Measurements from ENCODE around the gene RNASE13.

The RNASE13 gene

DNA sequence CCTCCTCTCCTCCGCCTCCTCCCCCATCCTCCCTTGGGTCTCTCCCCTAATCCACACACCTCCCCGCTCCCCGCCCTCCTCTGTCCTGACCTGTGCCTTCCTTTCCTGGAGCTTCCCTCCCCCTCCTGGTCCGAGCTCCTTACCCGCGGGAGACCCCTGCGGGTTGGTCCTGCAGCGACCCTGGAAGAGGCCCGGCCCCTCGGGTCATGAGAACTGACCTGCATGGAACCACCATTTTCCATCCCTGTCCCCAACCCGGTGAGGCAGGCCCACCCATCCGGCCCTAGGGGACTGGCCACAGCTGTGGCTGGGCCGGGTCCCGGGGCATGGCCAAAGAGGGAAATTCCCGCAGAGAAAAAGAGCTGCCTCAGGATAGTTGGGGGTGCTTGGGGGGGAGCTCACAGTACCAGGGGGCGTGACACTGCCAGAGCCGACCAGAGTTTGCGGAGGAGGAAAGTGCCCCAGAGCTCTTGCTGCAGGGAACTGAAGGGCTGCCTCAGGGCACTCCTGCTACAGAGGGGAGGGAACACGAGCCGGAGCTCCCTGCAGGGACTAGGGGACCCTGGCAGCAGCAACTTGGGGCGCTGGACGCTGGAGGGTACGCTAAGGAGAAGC is 36.1 kb upstream of the RNASE13 start:
- no peak for DNase-seq (ENCODE audit: low spot score in 2 of 2)
- peak overlapping the region; percentile 61 for H3K27ac Mint-ChIP-seq
- H3K4me3 Mint-ChIP-seq, result peak overlapping the region; percentile 83
- no peaks in the 10 kb centered on the region for H3K9me3 Mint-ChIP-seq
- H3K36me3 Mint-ChIP-seq, result no peaks in the 10 kb centered on the region
- ATAC-seq, result peak; percentile 43
- peaks cover 40% of the 10 kb centered on the region for H3K4me1 Mint-ChIP-seq

DNA sequence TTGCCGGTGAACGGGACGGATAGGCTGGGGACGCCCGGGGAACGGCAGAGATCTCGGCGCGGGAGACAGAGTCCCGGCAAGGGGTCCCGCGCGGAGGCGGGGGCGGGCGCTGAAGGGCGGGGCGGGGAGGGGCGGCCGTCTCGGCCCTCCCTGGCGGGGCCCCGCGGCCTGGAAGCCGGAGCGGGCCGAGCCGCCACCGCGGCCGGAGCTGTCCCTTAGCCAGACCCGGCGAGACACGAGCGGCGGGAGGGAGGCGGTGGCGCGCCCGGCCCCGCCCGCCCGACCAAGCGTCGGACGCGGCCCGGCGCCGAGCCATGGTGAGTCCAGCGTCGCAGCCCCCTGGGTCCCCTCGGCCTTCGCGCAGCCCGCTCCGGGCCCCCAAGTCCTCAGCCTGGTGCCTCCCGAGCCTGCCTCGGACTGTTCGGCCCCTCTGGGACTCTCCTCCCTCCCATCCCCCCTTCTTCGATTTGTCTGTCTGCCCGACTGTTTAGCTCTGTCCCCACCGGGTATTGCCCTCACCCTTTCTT is 35.5 kb upstream of the RNASE13 start, which contains the start of gene ARHGEF40:
TSS of gene ARHGEF40 (plus strand) at position 222 of the 527 bp plus-strand sequence. CDS start at position 315, 93 bp downstream.
- no peak for DNase-seq (ENCODE audit: low spot score in 2 of 2)
- peak within 1 kb of the TSS; percentile 83 for H3K4me3 Mint-ChIP-seq

DNA sequence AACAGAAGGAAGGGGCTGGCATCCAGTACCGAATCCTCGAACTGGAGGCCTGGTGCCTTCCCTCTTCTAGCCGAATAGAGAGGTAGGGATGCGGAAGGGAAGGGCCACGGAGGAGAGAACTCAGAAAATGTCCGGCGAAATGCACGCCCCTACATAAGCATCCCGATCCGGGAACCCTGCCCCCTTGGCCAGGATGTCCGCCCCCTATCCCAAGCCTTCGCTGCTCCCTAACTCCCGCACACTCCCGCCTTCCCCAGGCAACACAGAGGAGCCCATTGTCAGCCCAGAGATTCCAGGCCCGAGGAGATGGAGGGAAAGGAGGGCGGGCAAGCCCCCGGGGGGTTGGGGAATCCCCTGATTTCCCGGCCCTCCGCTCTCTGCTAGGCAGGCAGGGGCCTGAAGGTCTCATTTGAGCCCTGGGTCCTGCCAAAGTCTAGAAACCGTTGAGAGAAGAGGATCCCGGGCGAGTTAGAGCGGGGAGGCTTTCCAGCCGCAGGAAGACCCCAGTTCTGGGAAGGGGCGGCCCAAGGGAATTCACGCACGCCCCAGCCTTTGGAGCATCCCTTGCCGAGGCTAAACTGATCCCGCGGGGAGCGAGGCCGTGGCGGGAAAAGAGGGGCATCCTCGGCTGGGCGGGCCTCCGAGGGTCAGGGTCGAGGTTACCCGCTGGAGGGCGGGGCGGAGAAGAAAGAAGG is 34.9 kb upstream of the RNASE13 start:
- no peak for DNase-seq (ENCODE audit: low spot score in 2 of 2)
- H3K9me3 Mint-ChIP-seq, result no peaks in the 10 kb centered on the region

More for the DNA sequence above, 35.5 kb upstream of the RNASE13 start, which contains the start of gene ARHGEF40:
- H3K27ac Mint-ChIP-seq, result peak within 1 kb of the TSS; percentile 61
- ATAC-seq, result no peak
- H3K9me3 Mint-ChIP-seq, result no peaks in the 10 kb centered on the region
- no peaks in the 10 kb centered on the region for H3K36me3 Mint-ChIP-seq
- H3K4me1 Mint-ChIP-seq, result peaks cover 40% of the 10 kb centered on the region

DNA sequence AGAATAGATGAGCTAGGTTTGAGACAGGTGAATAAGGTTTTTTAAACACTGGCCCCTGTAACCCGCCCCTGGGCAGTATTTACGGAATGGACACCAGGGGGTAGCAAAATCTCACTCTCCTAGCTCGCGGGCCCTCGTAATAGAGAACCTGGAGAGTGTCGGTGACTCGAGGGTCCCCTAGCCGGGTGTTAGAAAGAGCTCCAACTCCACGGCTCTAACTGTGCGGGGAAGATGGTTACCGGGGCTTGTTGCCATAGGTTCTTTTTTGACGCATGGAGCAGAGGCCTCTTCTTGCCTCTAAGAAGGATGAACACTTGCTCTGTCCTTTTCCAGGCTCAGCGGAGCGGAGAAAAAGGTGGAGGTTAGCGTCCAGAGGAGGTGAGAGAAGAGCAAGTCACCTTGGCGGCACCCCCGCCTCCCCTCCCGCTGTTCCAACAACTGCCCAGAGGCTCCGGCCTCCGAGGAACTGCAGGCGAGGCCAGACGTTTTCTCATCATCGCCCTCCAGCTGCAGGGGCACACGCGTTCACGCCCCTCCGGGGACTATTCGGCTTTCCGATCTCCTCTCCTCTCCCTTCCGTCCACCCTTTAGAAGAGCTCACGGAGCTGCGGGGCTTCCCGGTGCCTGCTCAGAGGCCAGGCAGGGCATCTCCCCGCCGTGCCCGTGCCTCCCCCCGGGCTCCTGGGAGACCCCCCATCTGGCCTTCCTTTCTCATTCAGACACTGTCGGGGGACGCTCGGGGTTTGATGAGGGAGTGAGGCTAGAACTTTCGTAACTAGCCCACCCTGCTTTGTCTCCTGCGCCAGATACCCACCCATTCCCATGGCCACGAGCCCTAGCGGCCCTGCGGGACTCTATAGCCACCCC is 34.1 kb upstream of the RNASE13 start:
- no peaks in the 10 kb centered on the region for H3K9me3 Mint-ChIP-seq
- ATAC-seq, result peak; percentile 72
- peak overlapping the region; percentile 83 for H3K4me3 Mint-ChIP-seq
- H3K4me1 Mint-ChIP-seq, result peaks cover 40% of the 10 kb centered on the region
- H3K27ac Mint-ChIP-seq, result peak overlapping the region; percentile 61
- H3K36me3 Mint-ChIP-seq, result no peaks in the 10 kb centered on the region
- DNase-seq (ENCODE audit: low spot score in 2 of 2), result peak in 1 of 2 donors; percentile 69

More for the DNA sequence above, 34.9 kb upstream of the RNASE13 start:
- H3K27ac Mint-ChIP-seq, result peak overlapping the region; percentile 61
- H3K4me1 Mint-ChIP-seq, result peaks cover 40% of the 10 kb centered on the region
- no peak for ATAC-seq
- H3K36me3 Mint-ChIP-seq, result no peaks in the 10 kb centered on the region
- peak overlapping the region; percentile 83 for H3K4me3 Mint-ChIP-seq

DNA sequence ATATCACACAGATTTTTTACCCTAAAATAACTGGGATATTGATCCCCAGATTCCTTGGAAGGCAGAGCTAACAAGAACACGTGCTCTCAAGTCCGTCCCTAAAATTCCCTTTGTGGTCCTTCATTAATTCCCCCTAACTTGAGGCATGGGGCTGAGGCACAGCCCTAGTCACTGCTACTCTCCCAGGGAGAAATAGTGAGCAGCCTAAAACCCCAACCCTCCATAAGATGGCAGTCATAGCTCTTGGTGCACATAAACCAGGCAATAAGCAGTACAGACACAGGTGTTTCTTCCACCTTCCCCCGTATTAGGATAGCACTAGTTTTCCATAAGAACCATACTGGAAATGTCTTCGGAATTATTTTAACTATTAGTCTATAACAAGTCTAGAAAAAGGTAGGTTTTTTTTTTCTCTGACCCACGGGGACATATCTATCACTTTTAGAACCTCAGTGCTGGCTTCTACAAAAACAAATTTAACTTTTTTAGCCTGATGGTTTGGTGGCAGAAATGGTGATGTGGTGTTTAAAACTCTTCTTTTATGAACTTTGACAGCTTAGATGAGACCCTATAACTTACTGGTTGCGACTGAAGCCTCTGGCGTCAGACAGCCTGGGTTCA is 32.4 kb upstream of the RNASE13 start:
- Mint-ChIP-seq H3K27ac (no peak overlapping the region), H3K9me3 (no peaks in the 10 kb centered on the region), H3K4me3 (no peak overlapping the region), H3K36me3 (no peaks in the 10 kb centered on the region), H3K4me1 (peaks cover 34% of the 10 kb centered on the region)
- ATAC-seq (no peak), DNase-seq (ENCODE audit: low spot score in 2 of 2) (no peak)

DNA sequence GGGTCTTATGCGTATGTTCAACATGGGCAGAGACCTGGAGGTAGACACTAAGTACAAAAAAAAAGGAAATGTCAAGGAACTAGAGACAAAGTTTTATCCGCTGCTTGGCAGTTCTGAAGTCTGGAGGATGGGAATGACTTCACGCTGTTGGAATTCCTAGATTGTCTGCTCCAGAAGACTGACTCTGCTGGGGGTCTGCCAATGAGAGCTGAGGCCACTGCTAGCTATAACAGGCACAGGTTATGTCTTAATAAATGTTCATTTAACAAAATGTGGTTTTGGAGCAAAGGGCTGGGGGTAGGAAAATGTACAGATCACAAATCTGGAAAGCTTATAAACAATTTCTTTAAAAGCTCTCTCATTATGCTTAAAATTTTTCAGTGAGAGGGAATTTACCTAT is 28.9 kb upstream of the RNASE13 start:
- no peaks in the 10 kb centered on the region for H3K9me3 Mint-ChIP-seq
- H3K27ac Mint-ChIP-seq, result no peak overlapping the region
- no peak overlapping the region for H3K4me3 Mint-ChIP-seq
- no peak for DNase-seq (ENCODE audit: low spot score in 2 of 2)
- peaks cover 2% of the 10 kb centered on the region for H3K4me1 Mint-ChIP-seq
- no peak for ATAC-seq
- H3K36me3 Mint-ChIP-seq, result no peaks in the 10 kb centered on the region

DNA sequence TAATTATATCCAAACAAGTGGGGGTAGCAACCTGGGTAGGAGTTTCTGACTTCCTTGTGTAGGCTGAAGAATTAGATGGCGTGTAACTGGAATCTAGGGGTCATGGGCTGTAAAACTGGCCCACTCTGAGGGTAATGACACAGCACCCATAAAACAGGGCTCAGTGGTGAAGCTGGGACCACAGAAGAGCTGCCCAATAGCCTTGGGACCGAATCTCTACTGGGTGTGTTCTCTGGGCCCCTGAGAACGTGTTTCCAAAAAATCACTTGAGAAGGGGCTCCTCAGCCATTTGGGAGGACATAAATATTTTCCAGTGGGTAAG is 26.7 kb upstream of the RNASE13 start:
- ATAC-seq, result no peak
- no peaks in the 10 kb centered on the region for H3K36me3 Mint-ChIP-seq
- H3K4me1 Mint-ChIP-seq, result no peaks in the 10 kb centered on the region
- no peaks in the 10 kb centered on the region for H3K9me3 Mint-ChIP-seq
- DNase-seq (ENCODE audit: low spot score in 2 of 2), result no peak
- H3K4me3 Mint-ChIP-seq, result no peak overlapping the region
- no peak overlapping the region for H3K27ac Mint-ChIP-seq

DNA sequence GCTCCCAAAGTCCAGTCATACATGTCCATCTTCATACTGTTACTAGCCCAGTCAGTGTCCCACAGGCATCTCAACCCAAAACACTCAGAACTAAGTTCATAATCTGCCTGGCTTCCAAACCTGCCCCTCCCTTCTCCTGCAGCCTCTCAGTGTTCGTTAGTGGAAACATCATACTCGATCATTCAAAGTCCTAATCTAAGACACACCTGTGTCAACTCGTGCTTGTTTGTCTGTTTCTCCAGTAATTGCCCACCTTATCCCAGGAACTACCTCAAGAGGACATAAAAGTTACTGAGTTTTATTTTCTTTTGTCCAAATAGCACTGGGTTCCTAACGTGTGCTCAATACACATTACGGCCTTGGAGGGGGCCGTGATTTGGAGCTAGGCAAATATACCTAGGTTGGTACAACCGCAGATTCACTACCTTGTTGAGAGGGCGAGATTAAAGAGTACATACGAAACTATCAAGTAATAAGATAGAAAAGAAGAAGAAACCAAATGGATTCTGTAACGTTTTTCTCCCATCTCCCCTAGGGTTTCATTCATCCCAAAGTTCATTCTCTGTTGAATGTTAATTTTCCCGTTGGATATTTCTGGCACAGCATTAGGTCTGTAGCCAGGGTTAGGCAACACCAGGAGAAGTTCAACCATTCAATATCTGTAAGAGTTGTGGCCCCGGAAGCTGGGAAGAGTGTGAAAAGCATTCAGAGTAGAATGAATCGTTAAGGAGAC is 26.2 kb upstream of the RNASE13 start:
- Mint-ChIP-seq H3K36me3 (no peaks in the 10 kb centered on the region), H3K4me3 (no peak overlapping the region), H3K4me1 (no peaks in the 10 kb centered on the region), H3K27ac (no peak overlapping the region), H3K9me3 (no peaks in the 10 kb centered on the region)
- no peak for ATAC-seq
- DNase-seq (ENCODE audit: low spot score in 2 of 2), result no peak

DNA sequence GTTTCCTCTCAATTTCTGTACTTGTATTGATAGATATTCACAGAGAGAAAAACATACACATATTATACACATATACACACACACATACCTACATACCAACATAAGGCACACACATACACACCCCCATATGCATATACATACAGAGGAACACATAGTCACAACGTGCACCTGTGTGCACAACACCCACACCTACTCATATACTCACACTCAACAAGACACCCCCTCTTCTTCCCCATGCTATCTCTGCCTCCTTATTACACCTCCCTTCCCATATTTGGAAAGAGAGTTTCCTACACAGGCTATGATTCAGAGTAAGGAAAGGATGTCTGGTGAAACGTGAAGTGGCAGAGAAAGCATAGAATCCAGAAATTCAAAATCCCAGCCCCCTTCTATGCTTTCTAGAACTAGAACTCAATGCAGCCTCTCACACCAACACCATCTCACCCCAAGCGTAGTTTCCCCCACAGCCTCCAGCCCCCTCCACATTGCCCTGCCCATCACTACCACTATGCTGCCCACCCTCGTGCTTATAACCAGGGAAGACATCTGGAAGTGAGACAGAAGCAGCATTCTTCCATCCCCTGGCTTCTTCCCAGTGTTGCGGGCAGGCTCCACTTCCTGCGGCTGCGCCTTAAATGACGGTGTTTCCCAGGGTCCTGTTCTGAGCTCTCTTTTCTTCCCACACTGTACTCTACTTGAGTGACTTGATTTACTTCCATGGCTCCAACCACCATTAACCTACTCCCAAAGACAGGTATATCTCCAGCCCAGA is 25.4 kb upstream of the RNASE13 start:
- no peaks in the 10 kb centered on the region for H3K4me1 Mint-ChIP-seq
- no peak overlapping the region for H3K27ac Mint-ChIP-seq
- ATAC-seq (no peak), DNase-seq (ENCODE audit: low spot score in 2 of 2) (no peak)
- H3K36me3 Mint-ChIP-seq, result no peaks in the 10 kb centered on the region
- H3K4me3 Mint-ChIP-seq, result no peak overlapping the region
- H3K9me3 Mint-ChIP-seq, result no peaks in the 10 kb centered on the region

DNA sequence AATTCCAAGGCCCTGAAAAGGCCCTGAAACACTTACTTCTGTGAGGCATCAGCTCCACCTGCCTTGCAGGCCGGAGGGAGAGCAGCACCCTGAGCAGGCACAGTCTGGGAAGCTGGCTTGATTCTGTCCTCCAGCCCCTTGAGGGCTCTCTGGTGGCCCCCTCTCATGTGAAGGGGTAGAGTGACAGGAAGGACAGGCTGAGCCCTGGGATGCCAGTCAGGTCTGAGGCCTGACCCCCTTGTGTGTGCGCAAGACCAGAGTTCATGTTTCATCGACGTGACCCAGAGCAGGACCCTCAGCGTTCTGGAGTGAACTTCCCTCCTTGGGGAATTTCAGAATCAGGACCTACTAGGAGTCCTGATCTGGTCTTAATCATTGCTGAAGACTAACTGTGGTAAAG is 24.3 kb upstream of the RNASE13 start:
- no peak for ATAC-seq

DNA sequence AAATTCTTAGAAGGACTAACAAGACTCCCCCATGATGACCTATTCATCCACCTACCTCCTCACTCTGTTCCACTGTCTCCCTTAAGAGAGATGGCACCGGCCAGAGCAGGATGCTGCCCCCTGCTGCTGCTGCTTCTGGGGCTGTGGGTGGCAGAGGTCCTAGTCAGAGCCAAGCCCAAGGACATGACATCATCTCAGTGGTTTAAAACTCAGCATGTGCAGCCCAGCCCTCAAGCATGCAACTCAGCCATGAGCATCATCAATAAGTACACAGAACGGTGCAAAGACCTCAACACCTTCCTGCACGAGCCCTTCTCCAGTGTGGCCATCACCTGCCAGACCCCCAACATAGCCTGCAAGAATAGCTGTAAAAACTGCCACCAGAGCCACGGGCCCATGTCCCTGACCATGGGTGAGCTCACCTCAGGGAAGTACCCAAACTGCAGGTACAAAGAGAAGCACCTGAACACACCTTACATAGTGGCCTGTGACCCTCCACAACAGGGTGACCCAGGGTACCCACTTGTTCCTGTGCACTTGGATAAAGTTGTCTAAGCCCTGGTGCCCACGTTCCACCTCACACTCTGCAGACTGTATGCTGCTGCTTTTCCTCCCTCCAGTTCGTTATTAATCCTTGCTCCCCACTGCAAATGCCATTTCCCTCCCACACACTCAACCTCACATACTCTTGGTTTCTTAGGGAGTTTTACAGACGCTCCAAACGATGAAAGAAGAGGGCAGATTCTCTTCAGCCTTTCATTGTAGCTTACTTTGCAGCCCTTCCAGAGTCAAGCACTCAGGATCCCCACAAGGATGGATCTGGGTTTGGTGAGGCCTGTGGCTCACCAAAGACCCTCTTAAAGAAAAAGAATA is 23.4 kb upstream of the RNASE13 start, which contains the start of gene RNASE8:
TSS of gene RNASE8 (plus strand) at position 20 of the 873 bp plus-strand sequence. CDS start at position 91, 71 bp downstream.
- DNase-seq (ENCODE audit: low spot score in 2 of 2) (no peak), ATAC-seq (peak; percentile 87)
- H3K4me1 Mint-ChIP-seq, result no peaks in the 10 kb centered on the region
- no peak within 1 kb of the TSS for H3K27ac Mint-ChIP-seq
- H3K4me3 Mint-ChIP-seq, result no peak within 1 kb of the TSS
- no peaks in the 10 kb centered on the region for H3K9me3 Mint-ChIP-seq
- H3K36me3 Mint-ChIP-seq, result no peaks in the 10 kb centered on the region

More for the DNA sequence above, 24.3 kb upstream of the RNASE13 start:
- no peaks in the 10 kb centered on the region for H3K9me3 Mint-ChIP-seq
- no peak for DNase-seq (ENCODE audit: low spot score in 2 of 2)
- H3K4me3 Mint-ChIP-seq, result no peak overlapping the region
- H3K36me3 Mint-ChIP-seq, result no peaks in the 10 kb centered on the region
- no peak overlapping the region for H3K27ac Mint-ChIP-seq
- H3K4me1 Mint-ChIP-seq, result no peaks in the 10 kb centered on the region

DNA sequence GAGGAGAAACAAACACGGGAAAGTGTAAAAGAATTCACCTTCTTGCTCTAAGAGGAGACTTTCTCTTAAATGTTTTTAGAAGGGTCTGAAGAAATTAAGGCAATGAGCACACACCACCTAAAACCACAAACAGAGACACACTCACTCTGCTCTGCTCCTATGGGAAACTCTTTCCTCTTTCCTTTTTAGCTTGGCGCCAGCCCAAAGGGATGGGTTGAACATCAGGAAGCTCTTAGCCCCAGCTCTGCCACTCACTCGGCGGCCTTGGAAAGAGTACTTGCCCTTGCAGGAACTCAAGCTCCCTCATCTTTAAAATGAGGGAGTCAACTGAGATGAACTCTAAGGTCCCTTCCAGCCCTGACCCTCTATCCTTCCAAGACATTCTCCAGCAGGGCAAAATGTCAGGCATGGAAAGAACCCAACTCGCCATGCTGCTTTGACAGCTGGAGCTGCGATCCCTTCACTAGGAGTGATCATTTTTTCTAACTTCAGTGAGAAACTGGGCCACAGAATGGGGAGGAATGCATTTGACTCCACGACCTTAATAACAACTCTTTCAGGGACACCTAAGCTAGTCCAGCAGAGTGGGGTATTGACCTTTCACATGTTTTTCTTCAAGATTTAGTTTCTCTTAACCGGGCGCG is 22.0 kb upstream of the RNASE13 start:
- H3K4me3 Mint-ChIP-seq, result no peak overlapping the region
- H3K9me3 Mint-ChIP-seq, result no peaks in the 10 kb centered on the region
- no peak overlapping the region for H3K27ac Mint-ChIP-seq
- DNase-seq (ENCODE audit: low spot score in 2 of 2) (no peak), ATAC-seq (no peak)
- no peaks in the 10 kb centered on the region for H3K4me1 Mint-ChIP-seq
- H3K36me3 Mint-ChIP-seq, result no peaks in the 10 kb centered on the region

All from stimulated activated effector memory CD8-positive, alpha-beta T cell treated with anti-CD3 and anti-CD28 coated beads, Interleukin-12 subunit alpha, Interleukin-12 subunit beta, amount 100 ng/mL, for 72 hours (primary cell).